ENCODE measurements around the gene RPL18. TPM values are rescaled to one million over a fixed set of nuclear protein-coding genes. Genes with fewer than 3 reads are reported as not detected.
A peak's percentile ranks its signal among the peaks of the same experiment; 100 is the strongest.

RPL18 gene
- total and polyA plus RNA-seq, 9 of the 15 experiments (the other 6 are each of a cell fraction or from before 2014, with no cell fraction given), result 312 to 2,635 (median 1,653) TPM

DNA sequence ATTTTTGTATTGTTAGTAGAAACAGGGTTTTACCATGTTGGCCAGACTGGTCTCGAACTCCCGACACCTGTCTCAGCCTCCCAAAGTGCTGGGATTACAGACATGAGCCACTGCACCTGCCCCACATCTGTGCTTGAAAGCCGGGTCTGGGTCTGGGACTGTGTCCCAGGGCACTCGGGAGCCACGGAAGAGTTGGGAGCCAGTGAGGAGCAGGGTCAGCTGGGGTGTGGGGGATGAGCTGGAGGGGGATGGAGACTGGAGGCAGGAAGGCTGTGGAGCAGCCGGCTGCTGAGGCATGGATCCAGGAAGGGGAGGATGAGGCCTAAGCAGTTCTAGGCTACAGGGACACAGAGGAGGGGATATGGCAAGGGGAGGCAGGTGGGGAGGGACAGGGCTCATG lies 23.1 kb downstream of the RPL18 start:
- CTCF ChIA-PET (ENCODE audit: low intra/inter-chr PET ratio), result no interaction called here
- FAIRE-seq, result no peak
- BruUV-seq (replicated peaks), result no TSS peak
- intact Hi-C loops (cut with micrococcal nuclease) (no loop called here), in situ Hi-C loops (cut with MboI) (loop anchor here (25.0 kb wide), 1 partner anchor 1516 kb away; no protein-coding TSS in a partner anchor)
- Histone ChIP-seq H4K20me1 (replicated peaks; ENCODE audit: control insufficient read depth, insufficient read depth, low read length) (0 out of 2 replicates have a peak, but pooled peaks cover 2% of the 10 kb centered on the region), H3K79me2 (ENCODE audit: control insufficient read depth, insufficient read depth, low read length) (no peaks in the 10 kb centered on the region), H3K4me3 (no peak overlapping the region), H3K9ac (ENCODE audit: insufficient read depth in 1 of 2, low read depth in 2 of 2, low read length in 2 of 2) (peak overlapping the region in 1 of 2 experiments; percentile 35; a peak in 1 of 4 replicates), H3K36me3 (ENCODE audit: control insufficient read depth, insufficient read depth, low read length) (no peaks in the 10 kb centered on the region), H3K9me3 (replicated peaks; ENCODE audit: control insufficient read depth, insufficient read depth, low read depth, low read length) (no peaks in the 10 kb centered on the region), H3K4me2 (ENCODE audit: insufficient read depth, low read length) (no peak overlapping the region), H3K27ac (ENCODE audit: extremely low read depth, low read depth, low read length) (no peak overlapping the region), H3K9me1 (ENCODE audit: control insufficient read depth, insufficient read depth, low read length) (peaks cover 2% of the 10 kb centered on the region), H3K4me1 (replicated peaks in 1 of 2; ENCODE audit: control insufficient read depth in 2 of 2, insufficient read depth in 2 of 2, low read length in 2 of 2) (peaks cover 0 to 31% of the 10 kb centered on the region in 2 experiments; a peak in 2 of 5 replicates), H2AFZ (ENCODE audit: low read depth, low read length) (no peak overlapping the region), H3K27me3 (ENCODE audit: control insufficient read depth in 2 of 2, insufficient read depth in 2 of 2, low read length in 2 of 2) (peaks cover 0 to 7% of the 10 kb centered on the region in 2 experiments; a peak in 2 of 5 replicates)
- TF ChIP-seq ZFP36 (IDR thresholded peaks at IDR 0.05; ENCODE audit: low read depth, low read length, partially characterized antibody) (peak; percentile 26), NFXL1 (CRISPR knock-in tag; IDR thresholded peaks at IDR 0.05) (no peak)
- DNase-seq (ENCODE audit: extremely low read depth in 1 of 4, low spot score in 3 of 4), result no peak
- ATAC-seq, result no peak
- 52% methylated on average over 6 of the region's 6 CpGs for WGBS (ENCODE audit: insufficient coverage, low coverage, missing lambda C conversion rate)
- POLR2A ChIA-PET, result interaction anchor here (0.5 to 2.3 kb wide), 2 partner anchors 10 to 21 kb away, joined by 3 to 9 read pairs; no protein-coding TSS in a partner anchor

DNA sequence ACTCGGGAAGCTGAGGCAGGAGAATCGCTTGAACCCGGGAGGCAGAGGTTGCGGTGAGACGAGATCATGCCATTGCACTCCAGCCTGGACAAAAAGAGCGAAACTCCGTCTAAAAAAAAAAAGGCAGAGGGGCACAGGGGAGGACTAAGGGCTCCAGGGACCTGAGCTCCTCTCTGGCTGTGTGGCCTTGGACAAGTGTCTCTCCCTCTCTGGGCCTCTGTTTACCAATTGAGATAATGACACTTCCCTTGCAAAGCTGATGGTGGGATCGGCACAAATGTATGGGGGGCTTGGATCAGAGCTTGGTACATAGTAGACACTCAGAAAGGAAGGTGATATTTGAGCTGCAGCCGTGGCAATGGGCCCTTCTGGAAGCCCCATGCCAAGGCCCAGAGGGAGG lies 23.8 kb downstream of the RPL18 start:
- POLR2A ChIA-PET, result interaction anchor here (0.5 to 2.6 kb wide), 3 partner anchors 10 to 22 kb away, joined by 3 to 9 read pairs (median 8); no protein-coding TSS in a partner anchor
- Histone ChIP-seq H4K20me1 (replicated peaks; ENCODE audit: control insufficient read depth, insufficient read depth, low read length) (0 out of 2 replicates have a peak, but pooled peaks cover 2% of the 10 kb centered on the region), H3K27me3 (ENCODE audit: control insufficient read depth in 2 of 2, insufficient read depth in 2 of 2, low read length in 2 of 2) (peaks cover 0 to 7% of the 10 kb centered on the region in 2 experiments; a peak in 2 of 5 replicates), H3K9me3 (replicated peaks; ENCODE audit: control insufficient read depth, insufficient read depth, low read depth, low read length) (no peaks in the 10 kb centered on the region), H2AFZ (ENCODE audit: low read depth, low read length) (no peak overlapping the region), H3K36me3 (ENCODE audit: control insufficient read depth, insufficient read depth, low read length) (no peaks in the 10 kb centered on the region), H3K9me1 (ENCODE audit: control insufficient read depth, insufficient read depth, low read length) (peaks cover 2% of the 10 kb centered on the region), H3K4me3 (no peak overlapping the region), H3K79me2 (ENCODE audit: control insufficient read depth, insufficient read depth, low read length) (no peaks in the 10 kb centered on the region), H3K27ac (ENCODE audit: extremely low read depth, low read depth, low read length) (no peak overlapping the region), H3K4me2 (ENCODE audit: insufficient read depth, low read length) (no peak overlapping the region), H3K4me1 (replicated peaks in 1 of 2; ENCODE audit: control insufficient read depth in 2 of 2, insufficient read depth in 2 of 2, low read length in 2 of 2) (peaks cover 0 to 30% of the 10 kb centered on the region in 2 experiments; a peak in 2 of 5 replicates), H3K9ac (ENCODE audit: insufficient read depth in 1 of 2, low read depth in 2 of 2, low read length in 2 of 2) (no peak overlapping the region)
- ATAC-seq (no peak), FAIRE-seq (no peak), DNase-seq (ENCODE audit: extremely low read depth in 1 of 4, low spot score in 3 of 4) (no peak)
- intact Hi-C loops (cut with micrococcal nuclease), result no loop called here
- CTCF ChIA-PET (ENCODE audit: low intra/inter-chr PET ratio), result no interaction called here
- in situ Hi-C loops (cut with MboI), result loop anchor here (25.0 kb wide), 1 partner anchor 1517 kb away; no protein-coding TSS in a partner anchor
- WGBS (ENCODE audit: insufficient coverage, low coverage, missing lambda C conversion rate), result 36% methylated on average over 4 of the region's 9 CpGs
- BruUV-seq (replicated peaks), result no TSS peak
- TF ChIP-seq CTCFL (IDR thresholded peaks at IDR 0.05; ENCODE audit: borderline replicate concordance, insufficient read depth, low read depth, low read length, poor library complexity, severe bottlenecking) (no peak), PHB2 (IDR thresholded peaks at IDR 0.05; ENCODE audit: low read depth) (no peak), ZNF76 (CRISPR knock-in tag; IDR thresholded peaks at IDR 0.05; ENCODE audit: borderline replicate concordance) (no peak), NR2C2 (CRISPR knock-in tag; IDR thresholded peaks at IDR 0.05) (no peak), NR2C2 (tag; IDR thresholded peaks at IDR 0.05) (no peak), TEAD4 (IDR thresholded peaks at IDR 0.05; ENCODE audit: low read length) (no peak), TEAD4 (CRISPR knock-in tag; IDR thresholded peaks at IDR 0.05; ENCODE audit: borderline replicate concordance) (no peak), ADNP (tag; IDR thresholded peaks at IDR 0.05) (no peak)
- TF ChIP-seq, protein P1, sequence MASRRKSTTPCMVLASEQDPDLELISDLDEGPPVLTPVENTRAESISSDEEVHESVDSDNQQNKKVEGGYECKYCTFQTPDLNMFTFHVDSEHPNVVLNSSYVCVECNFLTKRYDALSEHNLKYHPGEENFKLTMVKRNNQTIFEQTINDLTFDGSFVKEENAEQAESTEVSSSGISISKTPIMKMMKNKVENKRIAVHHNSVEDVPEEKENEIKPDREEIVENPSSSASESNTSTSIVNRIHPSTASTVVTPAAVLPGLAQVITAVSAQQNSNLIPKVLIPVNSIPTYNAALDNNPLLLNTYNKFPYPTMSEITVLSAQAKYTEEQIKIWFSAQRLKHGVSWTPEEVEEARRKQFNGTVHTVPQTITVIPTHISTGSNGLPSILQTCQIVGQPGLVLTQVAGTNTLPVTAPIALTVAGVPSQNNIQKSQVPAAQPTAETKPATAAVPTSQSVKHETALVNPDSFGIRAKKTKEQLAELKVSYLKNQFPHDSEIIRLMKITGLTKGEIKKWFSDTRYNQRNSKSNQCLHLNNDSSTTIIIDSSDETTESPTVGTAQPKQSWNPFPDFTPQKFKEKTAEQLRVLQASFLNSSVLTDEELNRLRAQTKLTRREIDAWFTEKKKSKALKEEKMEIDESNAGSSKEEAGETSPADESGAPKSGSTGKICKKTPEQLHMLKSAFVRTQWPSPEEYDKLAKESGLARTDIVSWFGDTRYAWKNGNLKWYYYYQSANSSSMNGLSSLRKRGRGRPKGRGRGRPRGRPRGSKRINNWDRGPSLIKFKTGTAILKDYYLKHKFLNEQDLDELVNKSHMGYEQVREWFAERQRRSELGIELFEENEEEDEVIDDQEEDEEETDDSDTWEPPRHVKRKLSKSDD (conservative IDR thresholded peaks at IDR 0.05; ENCODE audit: low read length), result no peak

Data from K562 (cell line).